ENCODE results near the gene RPL10A.
A peak's percentile ranks its signal among the peaks of the same experiment; 100 is the strongest.

Gene RPL10A

GRCh38 chr6:35492258-35492973, 24.2 kb downstream of the RPL10A start:
- DNase-seq (ENCODE audit: low read depth in 2 of 2): no peak

- no peak for DNase-seq (ENCODE audit: low read depth in 2 of 2)
Observed at GRCh38 chr6:35492974-35493284, 24.7 kb downstream of the RPL10A start.

- DNase-seq (ENCODE audit: low read depth in 2 of 2): no peak
Observed at GRCh38 chr6:35493307-35493983, 25.2 kb downstream of the RPL10A start.

- DNase-seq (ENCODE audit: low read depth in 2 of 2): no peak
Observed at GRCh38 chr6:35494161-35494563, 26.0 kb downstream of the RPL10A start.

GRCh38 chr6:35495258-35496035, 27.2 kb downstream of the RPL10A start:
- DNase-seq (ENCODE audit: low read depth in 2 of 2): no peak

GRCh38 chr6:35496036-35496840, 28.0 kb downstream of the RPL10A start:
- no peak for DNase-seq (ENCODE audit: low read depth in 2 of 2)

- peak in 1 of 2 donors; percentile 38 for DNase-seq (ENCODE audit: low read depth in 2 of 2)
Observed at GRCh38 chr6:35496841-35497570, 28.8 kb downstream of the RPL10A start, which contains the start of gene TEAD3. Gene TEAD3 (minus strand): TSS chr6:35497079.

GRCh38 chr6:35497571-35498421, 29.6 kb downstream of the RPL10A start:
- peak in 1 of 2 donors; percentile 24 for DNase-seq (ENCODE audit: low read depth in 2 of 2)

- no peak for DNase-seq (ENCODE audit: low read depth in 2 of 2)
Observed at GRCh38 chr6:35498422-35499067, 30.3 kb downstream of the RPL10A start.

- DNase-seq (ENCODE audit: low read depth in 2 of 2): no peak
Observed at GRCh38 chr6:35499372-35499771, 31.2 kb downstream of the RPL10A start.

- no peak for DNase-seq (ENCODE audit: low read depth in 2 of 2)
Observed at GRCh38 chr6:35500782-35501181, 32.6 kb downstream of the RPL10A start.

- DNase-seq (ENCODE audit: low read depth in 2 of 2): no peak
Observed at GRCh38 chr6:35501784-35502183, 33.6 kb downstream of the RPL10A start.

- DNase-seq (ENCODE audit: low read depth in 2 of 2): no peak
Observed at GRCh38 chr6:35503534-35503933, 35.3 kb downstream of the RPL10A start.

GRCh38 chr6:35505999-35506412, 37.8 kb downstream of the RPL10A start:
- no peak for DNase-seq (ENCODE audit: low read depth in 2 of 2)

GRCh38 chr6:35506536-35506935, 38.3 kb downstream of the RPL10A start:
- DNase-seq (ENCODE audit: low read depth in 2 of 2): no peak

GRCh38 chr6:35507221-35507620, 39.0 kb downstream of the RPL10A start:
- no peak for DNase-seq (ENCODE audit: low read depth in 2 of 2)

- DNase-seq (ENCODE audit: low read depth in 2 of 2): no peak
Observed at GRCh38 chr6:35508027-35508426, 39.8 kb downstream of the RPL10A start.

GRCh38 chr6:35508542-35508941, 40.3 kb downstream of the RPL10A start:
- DNase-seq (ENCODE audit: low read depth in 2 of 2): no peak

GRCh38 chr6:35510916-35511561, 42.8 kb downstream of the RPL10A start:
- no peak for DNase-seq (ENCODE audit: low read depth in 2 of 2)
